ENCODE measurements around the gene NFATC4. TPM values are rescaled to one million over a fixed set of nuclear protein-coding genes. Genes with fewer than 3 reads are reported as not detected.

Gene NFATC4
- total RNA-seq, 1 experiment from 2014 or later, result 7.6 TPM

DNA sequence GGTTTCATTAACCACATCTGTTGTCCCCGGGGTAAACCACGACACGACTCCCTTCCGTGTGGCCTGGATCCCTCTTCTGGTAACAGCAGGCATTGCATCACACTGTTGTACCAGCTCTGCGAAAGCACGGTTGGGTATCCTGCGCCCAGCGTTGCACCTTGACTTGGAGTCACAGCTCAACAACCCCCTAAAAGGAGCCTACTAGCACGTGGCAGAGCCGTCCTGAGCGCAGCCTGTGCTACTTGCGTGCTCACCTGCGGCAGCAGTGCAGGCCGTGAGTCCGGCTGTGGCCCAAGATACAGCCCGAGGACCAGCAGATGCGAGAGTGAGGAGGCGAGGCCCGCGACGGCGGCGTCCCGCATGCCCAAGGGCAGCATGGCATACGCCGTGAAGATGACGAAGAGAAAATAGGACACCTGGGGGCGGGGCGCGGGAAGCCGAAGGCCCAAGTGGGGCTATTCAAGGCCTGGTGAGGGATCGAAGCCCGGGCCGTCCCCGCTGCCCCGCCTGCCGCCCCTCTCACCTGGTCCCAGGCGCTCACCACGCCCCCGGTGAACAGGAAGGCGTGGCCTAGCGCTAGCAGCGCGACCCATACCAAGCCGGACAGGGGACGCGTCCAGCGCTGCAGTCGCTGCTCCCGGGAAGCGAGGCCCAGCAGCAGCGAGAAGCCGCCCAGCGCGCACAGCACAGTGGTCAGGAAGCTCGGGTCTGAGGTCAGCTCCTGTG lies 35.6 kb upstream of the NFATC4 start:
- H3K36me3 ChIP-seq (ENCODE audit: control insufficient read depth in 1 of 2, insufficient read depth in 2 of 2, low read length in 2 of 2), result no peaks in the 10 kb centered on the region
- TF ChIP-seq POLR2AphosphoS5 (IDR thresholded peaks at IDR 0.05; ENCODE audit: low read depth, low read length), result no peak
- TF ChIP-seq, protein P1, sequence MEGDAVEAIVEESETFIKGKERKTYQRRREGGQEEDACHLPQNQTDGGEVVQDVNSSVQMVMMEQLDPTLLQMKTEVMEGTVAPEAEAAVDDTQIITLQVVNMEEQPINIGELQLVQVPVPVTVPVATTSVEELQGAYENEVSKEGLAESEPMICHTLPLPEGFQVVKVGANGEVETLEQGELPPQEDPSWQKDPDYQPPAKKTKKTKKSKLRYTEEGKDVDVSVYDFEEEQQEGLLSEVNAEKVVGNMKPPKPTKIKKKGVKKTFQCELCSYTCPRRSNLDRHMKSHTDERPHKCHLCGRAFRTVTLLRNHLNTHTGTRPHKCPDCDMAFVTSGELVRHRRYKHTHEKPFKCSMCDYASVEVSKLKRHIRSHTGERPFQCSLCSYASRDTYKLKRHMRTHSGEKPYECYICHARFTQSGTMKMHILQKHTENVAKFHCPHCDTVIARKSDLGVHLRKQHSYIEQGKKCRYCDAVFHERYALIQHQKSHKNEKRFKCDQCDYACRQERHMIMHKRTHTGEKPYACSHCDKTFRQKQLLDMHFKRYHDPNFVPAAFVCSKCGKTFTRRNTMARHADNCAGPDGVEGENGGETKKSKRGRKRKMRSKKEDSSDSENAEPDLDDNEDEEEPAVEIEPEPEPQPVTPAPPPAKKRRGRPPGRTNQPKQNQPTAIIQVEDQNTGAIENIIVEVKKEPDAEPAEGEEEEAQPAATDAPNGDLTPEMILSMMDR (IDR thresholded peaks at IDR 0.05 in 2 of 3, conservative IDR thresholded peaks at IDR 0.05 in 1 of 3; ENCODE audit: borderline replicate concordance in 1 of 3, insufficient read depth in 1 of 3, low read depth in 2 of 3, low read length in 2 of 3), result peak; percentile 23 to 67 (median 61); a peak in 4 of 6 replicates
- peak; percentile 46; the same call in 1 of the 2 replicates for TF ChIP-seq RAD21 (IDR thresholded peaks at IDR 0.05; ENCODE audit: low read depth)
- no peaks in the 10 kb centered on the region for H3K79me2 ChIP-seq (ENCODE audit: insufficient read depth, low read length)
- no peaks in the 10 kb centered on the region for H3K27me3 ChIP-seq (ENCODE audit: insufficient read depth, low read length)
- RAD21 ChIA-PET (ENCODE audit: low non-redundant PET in 1 of 2, low total read pairs in 2 of 2, uncharacterized antibody in 2 of 2, unreplicated experiment in 2 of 2), result interaction anchor here (1.4 to 2.5 kb wide), 4 partner anchors 34 to 104 kb away, joined by 4 to 25 read pairs (median 12); no protein-coding TSS in a partner anchor
- peaks cover 4 to 12% of the 10 kb centered on the region in 2 experiments for H3K4me1 ChIP-seq (ENCODE audit: control insufficient read depth in 1 of 2, insufficient read depth in 2 of 2, low read length in 2 of 2)
- H3K9me2 ChIP-seq (ENCODE audit: insufficient read depth), result no peaks in the 10 kb centered on the region
- POLR2A ChIA-PET, result interaction anchor here (1.3 to 4.2 kb wide), 3 partner anchors 90 to 105 kb away, joined by 3 to 38 read pairs (median 5); partner anchors contain the start of genes CBLN3, KHNYN and TINF2
- no peak overlapping the region for H2AFZ ChIP-seq (ENCODE audit: low read depth, low read length, poor library complexity, severe bottlenecking)
- intact Hi-C loops (cut with micrococcal nuclease), result no loop called here
- H3K9ac ChIP-seq (ENCODE audit: low read length), result no peak overlapping the region
- no peak overlapping the region for H3K4me2 ChIP-seq (ENCODE audit: low read length)
- H3K4me3 ChIP-seq (replicated peaks in 1 of 2; ENCODE audit: low read depth in 1 of 2, low read length in 2 of 2), result no peak overlapping the region
- DNase-seq (ENCODE audit: low read depth, low spot score) (no peak), ATAC-seq (peak; percentile 58)
- BruUV-seq (replicated peaks), result no TSS peak
- H3K27ac ChIP-seq (ENCODE audit: low read depth, low read length), result no peak overlapping the region
- no peaks in the 10 kb centered on the region for H4K20me1 ChIP-seq (ENCODE audit: insufficient read depth)
- H3K9me3 ChIP-seq (ENCODE audit: control insufficient read depth in 1 of 2, insufficient read depth in 1 of 2, low read depth in 1 of 2, low read length in 2 of 2), result no peaks in the 10 kb centered on the region
- CTCF ChIA-PET, result interaction anchor here (1.2 to 6.3 kb wide), 9 partner anchors 12 to 104 kb away, joined by 3 to 162 read pairs (median 11); partner anchors contain the start of genes CBLN3, CIDEB and KHNYN
